Endodermal cell (in vitro differentiated cells): Measurements from ENCODE around the gene CD44. TPM values are rescaled to one million over a fixed set of nuclear protein-coding genes. Genes with fewer than 3 reads are reported as not detected.
A peak's percentile ranks its signal among the peaks of the same experiment; 100 is the strongest.

ENCODE experiments used
- DNase-seq: peaks from one replicate; pipeline ENCODE4 v3.0.0-alpha.2; 2017
- H3K27ac ChIP-seq: 2 replicates; pipeline ENCODE4 v1.5.1; 2013; ENCODE audit warnings: mild to moderate bottlenecking, low read depth, low read length, moderate library complexity
- H3K27me3 ChIP-seq: 2 replicates; pipeline ENCODE4 v1.6.1; 2013; ENCODE audit warnings: mild to moderate bottlenecking, low read length, moderate library complexity; ENCODE audit not compliant: insufficient read depth, control insufficient read depth, poor library complexity, severe bottlenecking
- H3K36me3 ChIP-seq: 2 replicates; pipeline ENCODE4 v1.7.0; 2013; ENCODE audit warnings: mild to moderate bottlenecking, low read length, moderate library complexity; ENCODE audit not compliant: control insufficient read depth, insufficient read depth
- H3K4me1 ChIP-seq: one replicate; pipeline ENCODE4 v1.7.0; 2013; ENCODE audit warnings: low read length; ENCODE audit not compliant: control insufficient read depth, insufficient read depth
- H3K4me3 ChIP-seq: 2 replicates; pipeline ENCODE4 v1.5.1; 2013; ENCODE audit warnings: mild to moderate bottlenecking, low read length, moderate library complexity
- H3K9ac ChIP-seq: 2 replicates; pipeline ENCODE4 v1.6.1; 2013; ENCODE audit warnings: mild to moderate bottlenecking, low read length, moderate library complexity; ENCODE audit not compliant: poor library complexity, severe bottlenecking; ENCODE audit errors: extremely low read depth
- H3K9me3 ChIP-seq: 2 replicates; pipeline ENCODE4 v1.6.1; 2013; ENCODE audit warnings: mild to moderate bottlenecking, low read length, moderate library complexity; ENCODE audit not compliant: control insufficient read depth
- H3K27ac Mint-ChIP-seq: 2 replicates; pipeline ENCODE4 v1.8.0; 2020; ENCODE audit warnings: mixed read lengths
- H3K27me3 Mint-ChIP-seq: 2 replicates; pipeline ENCODE4 v1.8.0; 2021; ENCODE audit warnings: mild to moderate bottlenecking, mixed read lengths; ENCODE audit not compliant: insufficient read depth
- H3K36me3 Mint-ChIP-seq: 2 replicates; pipeline ENCODE4 v1.8.0; 2020; ENCODE audit warnings: low read depth, mixed read lengths
- H3K4me1 Mint-ChIP-seq: 2 replicates; pipeline ENCODE4 v1.8.0; 2020; ENCODE audit warnings: mixed read lengths
- H3K4me3 Mint-ChIP-seq: 2 replicates; pipeline ENCODE4 v1.8.0; 2020; ENCODE audit warnings: mild to moderate bottlenecking, moderate library complexity, mixed read lengths
- H3K9me3 Mint-ChIP-seq: 2 replicates; pipeline ENCODE4 v1.8.0; 2020; ENCODE audit warnings: mild to moderate bottlenecking, mixed read lengths
- WGBS, 2 experiments: methylation state at CpG; one replicate each; pipeline versions ENCODE4 v1.1.5 to v1.1.7; 2013; ENCODE audit warnings: missing lambda C conversion rate in 2 of 2, mixed read lengths in 1 of 2; ENCODE audit not compliant: insufficient coverage in 1 of 2, insufficient read length in 1 of 2; 5-methylcytosine and 5-hydroxymethylcytosine counted together
- total RNA-seq, 2 donors: library from RNA; stranded (reverse); fragmentation: NEBNext Ultra II Directional in 1 of 2; extraction: Animal tissue kit (Norgen Biotek cat#: 25700) in 1 of 2; gene quantifications; 2 replicates in 1 of 2; 3 replicates in 1 of 2; pipeline ENCODE4 v1.2.1, GENCODE V29; 2021
- TF ChIP-seq, protein P1 (sequence below): fragments of 200-600 bp; sonication (generic); conservative IDR thresholded peaks from 2 replicates; pipeline ENCODE4 v1.5.0; 2021; ENCODE audit warnings: antibody characterized with exemption, mild to moderate bottlenecking

The CD44 gene
- total RNA-seq, 2 donors from 2014 or later, result 1.2 to 4.6 TPM

DNA sequence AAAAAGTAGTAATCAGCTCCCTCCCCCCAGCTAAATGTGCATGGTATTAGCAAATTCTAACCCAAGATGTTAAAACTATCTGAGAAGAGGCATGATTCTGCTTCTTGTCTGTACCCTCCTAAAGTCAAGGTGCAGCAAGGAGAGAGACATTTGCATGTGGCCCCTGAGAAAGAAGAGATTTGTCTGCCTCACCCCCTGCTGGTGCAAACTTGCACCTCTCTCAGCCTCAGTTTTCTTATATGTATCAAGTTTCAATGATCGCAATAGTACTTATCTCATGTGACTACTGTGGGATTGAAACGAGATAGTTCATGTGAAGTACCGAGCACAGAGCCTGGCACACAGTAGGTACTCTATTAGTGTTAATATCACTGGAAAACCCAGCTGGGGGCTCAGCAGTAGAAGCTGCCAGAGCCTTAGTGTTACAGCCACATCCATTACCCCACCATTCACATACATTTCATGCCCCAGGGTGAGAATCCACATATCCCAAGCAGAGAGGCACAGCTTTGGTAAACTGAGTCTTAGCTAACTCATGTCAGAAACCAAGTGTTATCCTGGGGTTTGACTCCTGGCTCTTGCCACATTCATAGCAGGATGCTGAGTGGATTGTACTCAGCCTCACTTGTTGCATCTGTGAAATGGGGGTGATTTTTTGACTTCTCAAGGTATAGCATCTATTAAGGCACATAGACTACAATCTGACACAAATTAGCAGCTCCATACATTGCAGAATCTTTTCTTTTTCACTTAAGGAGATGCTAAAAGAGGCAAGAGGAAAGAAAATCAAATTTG lies 24.9 kb downstream of the CD44 start:
- Histone ChIP-seq H3K9ac (no peak overlapping the region), H3K27ac (no peak overlapping the region), H3K27me3 (peaks cover 4% of the 10 kb centered on the region), H3K9me3 (no peaks in the 10 kb centered on the region), H3K36me3 (no peaks in the 10 kb centered on the region), H3K4me3 (no peak overlapping the region), H3K4me1 (peaks cover 31% of the 10 kb centered on the region)
- H3K4me1 Mint-ChIP-seq, result peaks cover 50% of the 10 kb centered on the region
- H3K9me3 Mint-ChIP-seq, result no peaks in the 10 kb centered on the region
- DNase-seq, result peak; percentile 64
- peaks cover 30% of the 10 kb centered on the region for H3K27me3 Mint-ChIP-seq
- WGBS, 2 experiments, result 71 to 100% methylated on average over 1 to 3 of the region's 3 CpGs
- H3K4me3 Mint-ChIP-seq, result no peak overlapping the region
- H3K27ac Mint-ChIP-seq, result no peak overlapping the region
- TF ChIP-seq, protein P1, sequence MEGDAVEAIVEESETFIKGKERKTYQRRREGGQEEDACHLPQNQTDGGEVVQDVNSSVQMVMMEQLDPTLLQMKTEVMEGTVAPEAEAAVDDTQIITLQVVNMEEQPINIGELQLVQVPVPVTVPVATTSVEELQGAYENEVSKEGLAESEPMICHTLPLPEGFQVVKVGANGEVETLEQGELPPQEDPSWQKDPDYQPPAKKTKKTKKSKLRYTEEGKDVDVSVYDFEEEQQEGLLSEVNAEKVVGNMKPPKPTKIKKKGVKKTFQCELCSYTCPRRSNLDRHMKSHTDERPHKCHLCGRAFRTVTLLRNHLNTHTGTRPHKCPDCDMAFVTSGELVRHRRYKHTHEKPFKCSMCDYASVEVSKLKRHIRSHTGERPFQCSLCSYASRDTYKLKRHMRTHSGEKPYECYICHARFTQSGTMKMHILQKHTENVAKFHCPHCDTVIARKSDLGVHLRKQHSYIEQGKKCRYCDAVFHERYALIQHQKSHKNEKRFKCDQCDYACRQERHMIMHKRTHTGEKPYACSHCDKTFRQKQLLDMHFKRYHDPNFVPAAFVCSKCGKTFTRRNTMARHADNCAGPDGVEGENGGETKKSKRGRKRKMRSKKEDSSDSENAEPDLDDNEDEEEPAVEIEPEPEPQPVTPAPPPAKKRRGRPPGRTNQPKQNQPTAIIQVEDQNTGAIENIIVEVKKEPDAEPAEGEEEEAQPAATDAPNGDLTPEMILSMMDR, result peak; percentile 65
- no peaks in the 10 kb centered on the region for H3K36me3 Mint-ChIP-seq

DNA sequence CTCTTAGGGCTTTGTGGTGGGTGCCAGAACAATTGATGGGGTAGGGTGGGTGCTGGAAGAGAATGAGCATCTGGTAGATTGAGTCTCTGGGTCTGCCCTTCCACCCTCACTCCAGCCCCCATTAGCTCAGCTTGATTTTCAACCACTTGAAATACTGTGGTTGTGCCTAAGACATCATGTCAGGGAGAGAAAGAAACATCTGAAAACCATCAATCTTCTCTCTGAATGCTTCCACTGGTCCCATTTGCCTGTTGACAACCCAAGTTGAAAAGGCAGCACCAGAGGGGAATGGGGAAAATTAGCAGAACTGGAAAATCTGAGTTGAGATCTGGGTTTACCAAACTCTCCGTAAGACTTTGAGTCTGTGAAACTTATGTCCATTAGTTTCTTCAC lies 26.1 kb downstream of the CD44 start:
- Mint-ChIP-seq H3K27me3 (peaks cover 30% of the 10 kb centered on the region), H3K36me3 (no peaks in the 10 kb centered on the region), H3K4me3 (no peak overlapping the region), H3K27ac (no peak overlapping the region), H3K9me3 (no peaks in the 10 kb centered on the region), H3K4me1 (peaks cover 41% of the 10 kb centered on the region)
- Histone ChIP-seq H3K36me3 (no peaks in the 10 kb centered on the region), H3K4me3 (no peak overlapping the region), H3K27me3 (peaks cover 4% of the 10 kb centered on the region), H3K9me3 (no peaks in the 10 kb centered on the region), H3K4me1 (peaks cover 23% of the 10 kb centered on the region), H3K27ac (no peak overlapping the region), H3K9ac (no peak overlapping the region)
- WGBS, 2 experiments, result 100% methylated on average over 1 of the region's 1 CpG
- DNase-seq, result no peak
- TF ChIP-seq, protein P1, result no peak

DNA sequence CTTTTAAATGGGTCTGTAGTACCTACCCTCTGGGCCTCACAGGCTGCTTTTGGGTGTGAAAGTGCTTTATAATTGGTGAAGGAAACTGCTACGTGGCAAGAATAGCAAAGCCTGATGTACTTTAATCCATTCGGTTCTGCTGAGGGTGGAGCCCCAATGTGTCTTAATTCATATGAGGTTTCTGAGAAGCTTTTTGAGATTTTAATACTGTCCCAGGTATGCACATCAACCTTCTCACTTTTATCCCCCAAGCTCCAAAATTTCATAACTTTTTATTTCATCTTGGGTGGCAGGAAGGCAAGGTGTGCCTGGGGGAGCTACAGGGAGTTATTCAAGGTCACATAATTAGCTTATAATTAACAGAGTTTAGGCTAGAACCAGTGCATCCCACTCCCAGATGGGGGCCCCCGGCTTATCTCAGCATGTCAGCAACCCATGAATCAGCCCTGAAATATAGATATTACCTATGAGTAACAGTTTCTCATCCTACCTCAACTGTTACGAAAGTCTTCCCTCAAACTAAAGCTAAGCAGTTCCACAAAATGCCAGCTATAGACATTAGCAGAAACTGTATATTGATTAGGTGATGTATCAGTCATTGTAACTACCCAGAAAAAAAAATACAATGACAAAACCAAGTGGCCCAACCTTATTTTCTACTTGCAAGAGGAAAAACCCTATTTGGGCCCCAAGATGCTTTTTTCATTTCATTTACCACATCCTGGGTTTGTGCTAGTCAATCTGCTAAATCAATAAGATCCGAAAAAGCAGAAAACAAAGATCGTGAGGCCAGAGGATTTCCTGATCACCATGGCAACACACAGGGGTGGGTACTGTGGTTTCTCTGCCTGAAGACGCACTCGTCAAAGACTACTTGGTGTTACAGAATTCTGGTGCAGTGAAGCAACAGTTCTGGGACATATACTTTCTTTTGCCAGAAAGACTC lies 26.7 kb downstream of the CD44 start:
- H3K9ac ChIP-seq, result no peak overlapping the region
- peaks cover 30% of the 10 kb centered on the region for H3K27me3 Mint-ChIP-seq
- peaks cover 27% of the 10 kb centered on the region for H3K4me1 ChIP-seq
- 86 to 90% methylated on average over 6 to 8 of the region's 8 CpGs for whole genome bisulfite sequencing, 2 experiments
- H3K27ac ChIP-seq, result no peak overlapping the region
- no peaks in the 10 kb centered on the region for H3K9me3 ChIP-seq
- H3K27ac Mint-ChIP-seq, result no peak overlapping the region
- TF ChIP-seq, protein P1, result no peak
- H3K4me1 Mint-ChIP-seq, result peaks cover 34% of the 10 kb centered on the region
- no peaks in the 10 kb centered on the region for H3K36me3 ChIP-seq
- H3K36me3 Mint-ChIP-seq, result no peaks in the 10 kb centered on the region
- H3K4me3 ChIP-seq, result no peak overlapping the region
- H3K4me3 Mint-ChIP-seq, result no peak overlapping the region
- no peak for DNase-seq
- H3K27me3 ChIP-seq, result peaks cover 4% of the 10 kb centered on the region
- H3K9me3 Mint-ChIP-seq, result no peaks in the 10 kb centered on the region
